ENCODE results near the gene SH3GL3.

GRCh38 chr15:83445643-83446042, 1.5 kb upstream of the SH3GL3 start:
- TF ChIP-seq, protein P1, sequence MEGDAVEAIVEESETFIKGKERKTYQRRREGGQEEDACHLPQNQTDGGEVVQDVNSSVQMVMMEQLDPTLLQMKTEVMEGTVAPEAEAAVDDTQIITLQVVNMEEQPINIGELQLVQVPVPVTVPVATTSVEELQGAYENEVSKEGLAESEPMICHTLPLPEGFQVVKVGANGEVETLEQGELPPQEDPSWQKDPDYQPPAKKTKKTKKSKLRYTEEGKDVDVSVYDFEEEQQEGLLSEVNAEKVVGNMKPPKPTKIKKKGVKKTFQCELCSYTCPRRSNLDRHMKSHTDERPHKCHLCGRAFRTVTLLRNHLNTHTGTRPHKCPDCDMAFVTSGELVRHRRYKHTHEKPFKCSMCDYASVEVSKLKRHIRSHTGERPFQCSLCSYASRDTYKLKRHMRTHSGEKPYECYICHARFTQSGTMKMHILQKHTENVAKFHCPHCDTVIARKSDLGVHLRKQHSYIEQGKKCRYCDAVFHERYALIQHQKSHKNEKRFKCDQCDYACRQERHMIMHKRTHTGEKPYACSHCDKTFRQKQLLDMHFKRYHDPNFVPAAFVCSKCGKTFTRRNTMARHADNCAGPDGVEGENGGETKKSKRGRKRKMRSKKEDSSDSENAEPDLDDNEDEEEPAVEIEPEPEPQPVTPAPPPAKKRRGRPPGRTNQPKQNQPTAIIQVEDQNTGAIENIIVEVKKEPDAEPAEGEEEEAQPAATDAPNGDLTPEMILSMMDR (conservative IDR thresholded peaks at IDR 0.05 in 1 of 2, IDR thresholded peaks at IDR 0.05 in 1 of 2; ENCODE audit: extremely low read depth in 1 of 2, insufficient read depth in 1 of 2, low read depth in 1 of 2, low read length in 2 of 2): no peak
- TF ChIP-seq EZH2 (IDR thresholded peaks at IDR 0.05; ENCODE audit: borderline replicate concordance, low read length): no peak

Measured in mammary epithelial cell (primary cell).